Measurements from ENCODE around the gene DOCK9. TPM values are rescaled to one million over a fixed set of nuclear protein-coding genes. Genes with fewer than 3 reads are reported as not detected.
A peak's percentile ranks its signal among the peaks of the same experiment; 100 is the strongest.

Gene DOCK9
- total and polyA plus RNA-seq, 2 donors (not counting 1 experiment from before 2014, with no cell fraction given): 18.2 TPM

GRCh38 chr13:98915981-98916380 is 61.9 kb downstream of the DOCK9 start:
- no peak overlapping the region for H3K27ac ChIP-seq (ENCODE audit: insufficient read depth, low read length)
- no peak for DNase-seq (ENCODE audit: low read depth in 2 of 2)
- no peaks in the 10 kb centered on the region for H3K36me3 ChIP-seq (ENCODE audit: control insufficient read depth, insufficient read depth, low read length)
- TF ChIP-seq CTCF (conservative IDR thresholded peaks at IDR 0.05 in 1 of 2, IDR thresholded peaks at IDR 0.05 in 1 of 2; ENCODE audit: low read depth in 1 of 2, low read length in 2 of 2) (no peak), EZH2 (IDR thresholded peaks at IDR 0.05; ENCODE audit: low read length, missing control alignments) (no peak)
- no peaks in the 10 kb centered on the region for H3K9me3 ChIP-seq (ENCODE audit: control insufficient read depth, insufficient read depth, low read depth, low read length)
- H4K20me1 ChIP-seq (ENCODE audit: control insufficient read depth, extremely low read depth, insufficient read depth, low read length): no peaks in the 10 kb centered on the region
- no peaks in the 10 kb centered on the region for H3K4me1 ChIP-seq (ENCODE audit: control insufficient read depth, extremely low read depth, insufficient read depth, low read length)
- no peak overlapping the region for H2AFZ ChIP-seq (ENCODE audit: low read length)
- no peak overlapping the region for H3K4me3 ChIP-seq (replicated peaks in 1 of 4; ENCODE audit: control extremely low read depth in 1 of 4, insufficient read depth in 1 of 4, low read depth in 3 of 4, low read length in 4 of 4)
- no peaks in the 10 kb centered on the region for H3K27me3 ChIP-seq (ENCODE audit: control insufficient read depth, insufficient read depth, low read length)
- H3K9ac ChIP-seq (ENCODE audit: insufficient read depth, low read length): no peak overlapping the region
- no peaks in the 10 kb centered on the region for H3K79me2 ChIP-seq (ENCODE audit: control insufficient read depth, insufficient read depth, low read length)
- H3K4me2 ChIP-seq (ENCODE audit: extremely low read depth, insufficient read depth, low read length): no peak overlapping the region

- Histone ChIP-seq H3K27ac (ENCODE audit: insufficient read depth, low read length) (no peak overlapping the region), H3K4me3 (replicated peaks in 1 of 4; ENCODE audit: control extremely low read depth in 1 of 4, insufficient read depth in 1 of 4, low read depth in 3 of 4, low read length in 4 of 4) (no peak overlapping the region), H3K9me3 (ENCODE audit: control insufficient read depth, insufficient read depth, low read depth, low read length) (no peaks in the 10 kb centered on the region), H3K79me2 (ENCODE audit: control insufficient read depth, insufficient read depth, low read length) (no peaks in the 10 kb centered on the region), H3K9ac (ENCODE audit: insufficient read depth, low read length) (no peak overlapping the region), H3K4me1 (ENCODE audit: control insufficient read depth, extremely low read depth, insufficient read depth, low read length) (peaks cover 3% of the 10 kb centered on the region), H3K27me3 (ENCODE audit: control insufficient read depth, insufficient read depth, low read length) (no peaks in the 10 kb centered on the region), H3K36me3 (ENCODE audit: control insufficient read depth, insufficient read depth, low read length) (no peaks in the 10 kb centered on the region), H4K20me1 (ENCODE audit: control insufficient read depth, extremely low read depth, insufficient read depth, low read length) (no peaks in the 10 kb centered on the region), H2AFZ (ENCODE audit: low read length) (no peak overlapping the region), H3K4me2 (ENCODE audit: extremely low read depth, insufficient read depth, low read length) (no peak overlapping the region)
- TF ChIP-seq EZH2 (IDR thresholded peaks at IDR 0.05; ENCODE audit: low read length, missing control alignments) (no peak), CTCF (conservative IDR thresholded peaks at IDR 0.05 in 1 of 2, IDR thresholded peaks at IDR 0.05 in 1 of 2; ENCODE audit: low read depth in 1 of 2, low read length in 2 of 2) (no peak)
- DNase-seq (ENCODE audit: low read depth in 2 of 2): peak in 1 of 2 donors; percentile 34
Measured at GRCh38 chr13:98915563-98915962, 62.3 kb downstream of the DOCK9 start.

DNA sequence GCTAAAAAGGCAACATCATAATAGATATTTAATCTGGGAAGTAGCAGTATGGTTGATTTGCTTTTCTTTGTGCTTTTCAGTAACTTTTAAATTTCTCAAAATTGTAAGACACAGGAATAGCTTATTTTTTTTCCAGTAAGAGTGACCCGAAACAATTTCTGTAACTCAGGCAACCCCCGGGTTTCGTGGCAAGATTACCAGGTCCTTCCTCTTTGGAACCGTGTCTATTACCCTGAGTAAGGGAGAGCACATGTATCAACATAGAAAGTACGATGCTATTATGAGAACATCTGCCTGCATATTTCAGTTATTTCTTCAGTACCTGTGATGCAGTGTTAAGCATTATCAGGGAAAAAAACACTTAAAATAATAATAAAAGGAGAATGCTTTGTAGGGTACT is 64.1 kb downstream of the DOCK9 start:
- peaks cover 4% of the 10 kb centered on the region for H3K4me1 ChIP-seq (ENCODE audit: control insufficient read depth, extremely low read depth, insufficient read depth, low read length)
- H3K36me3 ChIP-seq (ENCODE audit: control insufficient read depth, insufficient read depth, low read length): no peaks in the 10 kb centered on the region
- no peaks in the 10 kb centered on the region for H3K79me2 ChIP-seq (ENCODE audit: control insufficient read depth, insufficient read depth, low read length)
- TF ChIP-seq EZH2 (IDR thresholded peaks at IDR 0.05; ENCODE audit: low read length, missing control alignments) (no peak), CTCF (conservative IDR thresholded peaks at IDR 0.05 in 1 of 2, IDR thresholded peaks at IDR 0.05 in 1 of 2; ENCODE audit: low read depth in 1 of 2, low read length in 2 of 2) (no peak)
- no peak overlapping the region for H3K27ac ChIP-seq (ENCODE audit: insufficient read depth, low read length)
- no peak overlapping the region for H2AFZ ChIP-seq (ENCODE audit: low read length)
- no peak overlapping the region for H3K9ac ChIP-seq (ENCODE audit: insufficient read depth, low read length)
- no peak for DNase-seq (ENCODE audit: low read depth in 2 of 2)
- no peaks in the 10 kb centered on the region for H4K20me1 ChIP-seq (ENCODE audit: control insufficient read depth, extremely low read depth, insufficient read depth, low read length)
- H3K27me3 ChIP-seq (ENCODE audit: control insufficient read depth, insufficient read depth, low read length): no peaks in the 10 kb centered on the region
- H3K4me2 ChIP-seq (ENCODE audit: extremely low read depth, insufficient read depth, low read length): no peak overlapping the region
- no peaks in the 10 kb centered on the region for H3K9me3 ChIP-seq (ENCODE audit: control insufficient read depth, insufficient read depth, low read depth, low read length)
- H3K4me3 ChIP-seq (replicated peaks in 1 of 4; ENCODE audit: control extremely low read depth in 1 of 4, insufficient read depth in 1 of 4, low read depth in 3 of 4, low read length in 4 of 4): no peak overlapping the region
